ENCODE data around the gene HLA-DOB.

DNA sequence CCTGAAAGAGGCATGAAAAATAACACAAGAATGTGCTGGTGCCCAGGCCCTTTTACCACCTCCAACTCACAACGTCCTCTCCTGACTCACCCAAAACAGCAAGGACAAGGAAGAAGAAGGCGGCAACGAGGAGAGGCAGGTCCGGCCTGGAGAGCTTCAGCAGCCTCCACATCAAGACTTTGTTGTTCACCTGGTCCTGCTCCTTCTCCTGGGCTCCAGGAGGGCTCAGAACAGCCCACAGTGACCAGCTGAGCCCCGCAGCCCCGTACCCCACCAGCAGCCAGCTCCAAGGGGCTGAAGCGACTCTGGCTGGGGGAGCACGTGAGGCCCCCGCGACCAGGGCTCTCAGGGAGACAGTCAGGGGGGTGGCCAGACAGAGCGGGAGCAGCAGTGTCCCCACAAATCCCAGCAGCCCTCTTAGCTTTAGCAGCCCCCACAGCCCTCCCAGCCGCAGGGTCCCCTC is 20.9 kb upstream of the HLA-DOB start:
- TF ChIP-seq ZSCAN22 (CRISPR knock-in tag; IDR thresholded peaks at IDR 0.05): no peak
- TF ChIP-seq IRF1 (CRISPR knock-in tag; IDR thresholded peaks at IDR 0.05; ENCODE audit: low read depth): no peak
- TF ChIP-seq ZNF589 (CRISPR knock-in tag; conservative IDR thresholded peaks at IDR 0.05): no peak
- no peak for TF ChIP-seq RORA (CRISPR knock-in tag; IDR thresholded peaks at IDR 0.05)

Data from HepG2 (cell line).